ENCODE results near the gene TXNDC2. TPM values are rescaled to one million over a fixed set of nuclear protein-coding genes. Genes with fewer than 3 reads are reported as not detected.

Gene TXNDC2
- total RNA-seq, 4 donors from 2014 or later: 0.62 to 0.96 TPM; not detected in 2

DNA sequence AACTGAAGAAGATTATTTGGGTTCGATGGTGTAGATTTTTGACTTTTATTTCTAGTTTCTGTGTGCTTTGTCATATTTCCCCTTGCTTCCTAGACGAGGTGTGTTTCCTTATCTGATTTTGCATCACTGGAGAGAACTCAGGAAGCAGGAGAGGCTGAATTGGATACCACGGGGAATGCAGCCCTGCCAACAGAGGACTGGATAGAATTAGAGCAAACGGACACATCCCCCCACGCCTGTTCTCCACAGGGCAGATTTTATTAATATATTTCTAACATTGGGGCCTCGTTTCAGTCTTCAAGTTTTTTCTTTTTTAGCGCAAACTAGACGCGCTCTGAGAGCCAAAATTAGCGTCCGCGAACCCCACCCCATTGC lies 27.4 kb downstream of the TXNDC2 start:
- TF ChIP-seq EP300 (IDR thresholded peaks at IDR 0.05) (no peak), POLR2A (IDR thresholded peaks at IDR 0.05) (no peak), POLR2AphosphoS5 (IDR thresholded peaks at IDR 0.05) (no peak)
- TF ChIP-seq, protein P1, sequence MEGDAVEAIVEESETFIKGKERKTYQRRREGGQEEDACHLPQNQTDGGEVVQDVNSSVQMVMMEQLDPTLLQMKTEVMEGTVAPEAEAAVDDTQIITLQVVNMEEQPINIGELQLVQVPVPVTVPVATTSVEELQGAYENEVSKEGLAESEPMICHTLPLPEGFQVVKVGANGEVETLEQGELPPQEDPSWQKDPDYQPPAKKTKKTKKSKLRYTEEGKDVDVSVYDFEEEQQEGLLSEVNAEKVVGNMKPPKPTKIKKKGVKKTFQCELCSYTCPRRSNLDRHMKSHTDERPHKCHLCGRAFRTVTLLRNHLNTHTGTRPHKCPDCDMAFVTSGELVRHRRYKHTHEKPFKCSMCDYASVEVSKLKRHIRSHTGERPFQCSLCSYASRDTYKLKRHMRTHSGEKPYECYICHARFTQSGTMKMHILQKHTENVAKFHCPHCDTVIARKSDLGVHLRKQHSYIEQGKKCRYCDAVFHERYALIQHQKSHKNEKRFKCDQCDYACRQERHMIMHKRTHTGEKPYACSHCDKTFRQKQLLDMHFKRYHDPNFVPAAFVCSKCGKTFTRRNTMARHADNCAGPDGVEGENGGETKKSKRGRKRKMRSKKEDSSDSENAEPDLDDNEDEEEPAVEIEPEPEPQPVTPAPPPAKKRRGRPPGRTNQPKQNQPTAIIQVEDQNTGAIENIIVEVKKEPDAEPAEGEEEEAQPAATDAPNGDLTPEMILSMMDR (IDR thresholded peaks at IDR 0.05): no peak
- ATAC-seq: no peak
- H3K9me3 ChIP-seq: no peaks in the 10 kb centered on the region
- H3K36me3 ChIP-seq: no peaks in the 10 kb centered on the region
- H3K27me3 ChIP-seq: no peaks in the 10 kb centered on the region
- H3K27ac ChIP-seq: peak overlapping the region; percentile 93 to 100 (median 98)
- peaks cover 4 to 37% (median 7%) of the 10 kb centered on the region in 3 donors for H3K4me1 ChIP-seq
- 6 to 11% methylated on average over 10 to 12 of the region's 12 CpGs for WGBS, 2 donors (ENCODE audit: low coverage in 1 of 2)
- H3K4me3 ChIP-seq: peak overlapping the region; percentile 73 to 94

DNA sequence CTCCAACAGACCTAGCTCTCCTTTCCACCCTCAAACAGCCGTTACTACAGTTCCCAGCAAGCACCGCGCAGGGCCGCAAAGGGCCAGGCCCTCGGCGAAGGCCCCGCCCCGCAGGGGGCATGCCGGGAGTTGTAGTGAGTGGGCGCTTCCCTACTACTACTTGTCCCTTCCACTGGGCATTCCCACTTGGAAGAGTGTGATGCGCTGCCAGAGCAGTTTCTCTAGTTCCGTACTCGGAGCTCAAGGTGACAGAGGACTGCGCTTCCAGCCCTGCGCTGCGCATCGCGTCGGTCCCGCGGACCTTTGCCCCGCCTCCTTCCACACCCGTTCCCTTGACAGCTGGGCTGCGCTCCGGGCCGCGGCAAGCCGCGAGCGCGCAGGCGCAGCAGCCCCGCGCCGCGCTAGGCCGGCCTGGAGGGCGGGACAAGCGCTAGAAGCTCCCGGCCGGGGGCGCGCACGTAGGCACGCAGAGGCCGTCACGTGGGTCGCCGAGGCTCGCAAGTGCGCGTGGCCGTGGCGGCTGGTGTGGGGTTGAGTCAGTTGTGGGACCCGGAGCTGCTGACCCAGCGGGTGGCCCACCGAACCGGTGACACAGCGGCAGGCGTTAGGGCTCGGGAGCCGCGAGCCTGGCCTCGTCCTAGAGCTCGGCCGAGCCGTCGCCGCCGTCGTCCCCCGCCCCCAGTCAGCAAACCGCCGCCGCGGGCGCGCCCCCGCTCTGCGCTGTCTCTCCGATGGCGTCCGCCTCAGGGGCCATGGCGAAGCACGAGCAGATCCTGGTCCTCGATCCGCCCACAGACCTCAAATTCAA lies 28.0 kb downstream of the TXNDC2 start, which contains the start of gene VAPA:
Gene VAPA (plus strand): TSS at position 491 of the 808 bp plus-strand sequence. CDS start 241 bp downstream, at position 732.
- H3K27ac ChIP-seq: peak within 1 kb of the TSS; percentile 93 to 100 (median 98)
- H3K9me3 ChIP-seq: no peaks in the 10 kb centered on the region
- peaks cover 5 to 43% (median 12%) of the 10 kb centered on the region in 3 donors for H3K4me1 ChIP-seq
- peak; percentile 97 for ATAC-seq
- no peaks in the 10 kb centered on the region for H3K36me3 ChIP-seq
- 2% methylated on average over 11 of the region's 87 CpGs; no CpG with 5 or more reads in 1 of the 2 donors for WGBS, 2 donors (ENCODE audit: low coverage in 1 of 2)
- no peaks in the 10 kb centered on the region for H3K27me3 ChIP-seq
- H3K4me3 ChIP-seq: peak within 1 kb of the TSS; percentile 73 to 94
- peak; percentile 97 to 98 for TF ChIP-seq POLR2A (IDR thresholded peaks at IDR 0.05)
- TF ChIP-seq, protein P1 (IDR thresholded peaks at IDR 0.05): no peak
- TF ChIP-seq EP300 (IDR thresholded peaks at IDR 0.05): no peak
- TF ChIP-seq POLR2AphosphoS5 (IDR thresholded peaks at IDR 0.05): peak; percentile 99

DNA sequence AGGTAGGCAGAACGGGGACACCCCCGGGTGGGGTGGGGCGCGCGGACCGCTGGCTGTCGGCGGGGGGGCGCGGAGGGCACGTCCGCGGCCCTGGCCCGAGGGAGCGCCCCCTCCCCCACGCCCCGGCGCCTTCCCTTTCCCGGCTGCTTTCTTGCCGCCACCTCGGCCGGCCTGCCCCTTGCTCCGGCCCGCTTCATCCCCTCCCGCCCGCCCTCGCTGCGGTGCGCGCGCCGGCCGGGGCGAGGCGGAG lies 28.5 kb downstream of the TXNDC2 start:
- no CpG with 5 or more reads among the region's 35 CpGs for WGBS, 2 donors (ENCODE audit: low coverage in 1 of 2)
- no peak for ATAC-seq
- no peak for TF ChIP-seq POLR2AphosphoS5 (IDR thresholded peaks at IDR 0.05)
- TF ChIP-seq EP300 (IDR thresholded peaks at IDR 0.05): no peak
- TF ChIP-seq, protein P1 (IDR thresholded peaks at IDR 0.05): no peak
- no peak for TF ChIP-seq POLR2A (IDR thresholded peaks at IDR 0.05)
- Histone ChIP-seq H3K4me1 (peaks cover 11 to 48% (median 17%) of the 10 kb centered on the region in 3 donors), H3K36me3 (no peaks in the 10 kb centered on the region), H3K4me3 (peak overlapping the region; percentile 73 to 94), H3K27ac (peak overlapping the region; percentile 93 to 100 (median 98)), H3K27me3 (no peaks in the 10 kb centered on the region), H3K9me3 (no peaks in the 10 kb centered on the region)

DNA sequence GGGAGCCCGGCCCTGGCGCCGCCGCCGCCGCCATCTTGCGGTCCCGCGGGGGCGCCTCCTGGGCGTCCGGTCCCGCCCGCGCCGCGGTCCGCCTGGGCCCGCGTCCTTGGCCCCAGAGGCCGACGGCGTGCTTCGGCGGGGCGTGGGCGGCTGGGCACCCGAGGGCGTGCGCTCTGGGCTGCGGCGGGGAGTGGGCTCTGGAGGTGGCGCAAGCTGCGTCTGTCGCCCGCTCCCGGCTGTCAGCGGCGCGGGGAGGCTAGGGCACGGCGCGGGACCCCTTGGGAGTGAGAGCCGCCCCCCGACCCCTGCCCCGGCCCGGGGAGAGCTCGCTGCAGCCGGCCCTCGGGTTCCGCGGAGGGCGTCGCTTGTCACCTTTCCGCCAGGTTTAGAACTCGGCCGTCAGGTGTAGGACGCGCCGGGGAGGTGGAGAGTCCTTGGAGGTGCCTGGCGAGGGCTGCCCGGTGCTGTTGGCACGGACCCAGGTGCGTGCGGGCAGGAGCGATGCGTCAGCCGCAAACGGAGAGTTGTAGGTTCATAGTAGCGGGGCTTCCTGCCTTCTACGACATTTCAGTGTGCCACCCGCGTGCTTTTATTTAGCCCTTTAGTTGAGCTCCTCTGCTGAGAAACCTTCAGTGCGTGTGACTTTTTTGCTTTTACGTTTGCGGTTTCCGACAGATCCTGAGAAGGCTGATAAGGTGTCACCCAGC lies 29.0 kb downstream of the TXNDC2 start:
- 0% methylated on average over 8 of the region's 77 CpGs; no CpG with 5 or more reads in 1 of the 2 donors for WGBS, 2 donors (ENCODE audit: low coverage in 1 of 2)
- H3K4me1 ChIP-seq: peaks cover 16 to 53% (median 22%) of the 10 kb centered on the region in 3 donors
- no peaks in the 10 kb centered on the region for H3K36me3 ChIP-seq
- peak; percentile 21 for ATAC-seq
- H3K9me3 ChIP-seq: no peaks in the 10 kb centered on the region
- H3K27ac ChIP-seq: peak overlapping the region; percentile 93 to 100 (median 98)
- no peak for TF ChIP-seq EP300 (IDR thresholded peaks at IDR 0.05)
- TF ChIP-seq, protein P1 (IDR thresholded peaks at IDR 0.05): peak in 1 of 4 experiments; percentile 13
- TF ChIP-seq POLR2A (IDR thresholded peaks at IDR 0.05): peak in 1 of 2 donors; percentile 37
- TF ChIP-seq POLR2AphosphoS5 (IDR thresholded peaks at IDR 0.05): peak; percentile 87
- peak overlapping the region; percentile 73 to 94 for H3K4me3 ChIP-seq
- H3K27me3 ChIP-seq: no peaks in the 10 kb centered on the region
